ENCODE measurements around the gene HOGA1. TPM values are rescaled to one million over a fixed set of nuclear protein-coding genes. Genes with fewer than 3 reads are reported as not detected.

The HOGA1 gene
- 0.08 and 0.72 TPM in 2 replicates for total RNA-seq (ENCODE audit: low replicate concordance)

DNA sequence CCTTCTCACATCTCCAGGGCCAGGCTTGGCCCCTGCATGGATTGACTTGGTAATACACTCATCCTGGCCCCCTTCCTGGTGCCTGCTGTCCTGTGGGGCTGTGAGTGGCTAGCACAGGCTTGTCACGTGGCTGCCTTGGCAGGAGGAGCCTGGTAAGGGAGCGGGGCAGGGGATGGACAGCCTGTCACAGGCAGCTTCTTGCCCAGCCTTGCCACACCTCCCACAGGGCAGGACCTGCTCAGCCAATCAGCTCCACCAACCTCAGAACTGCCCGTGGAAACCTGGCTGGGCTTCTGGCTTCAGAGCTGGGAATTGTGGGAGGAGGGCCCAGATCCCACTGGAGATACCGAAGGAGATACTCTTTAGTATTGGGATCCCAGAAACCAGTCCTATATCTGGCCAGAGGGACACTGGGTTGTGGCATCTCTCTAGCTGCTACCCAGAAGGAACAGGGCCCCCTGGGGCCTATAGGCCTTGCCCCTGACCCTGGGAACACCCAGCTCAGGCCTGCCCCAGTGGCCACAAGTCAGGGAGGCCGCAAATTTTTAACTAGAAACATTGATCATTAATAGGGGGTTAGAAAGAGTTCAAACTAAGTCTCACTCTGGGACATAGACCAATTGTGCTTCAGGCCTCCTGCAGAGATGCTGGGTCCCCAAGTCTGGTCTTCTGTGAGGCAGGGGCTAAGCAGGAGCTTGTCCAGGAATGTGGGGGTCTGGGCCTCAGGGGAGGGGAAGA, at the start of gene HOGA1:
HOGA1 (plus strand) TSS at position 330 of the 738 bp plus-strand sequence; CDS start at position 645, 315 bp downstream.
- peak; percentile 77 for DNase-seq (ENCODE audit: low read depth)
- TF ChIP-seq, protein P1, sequence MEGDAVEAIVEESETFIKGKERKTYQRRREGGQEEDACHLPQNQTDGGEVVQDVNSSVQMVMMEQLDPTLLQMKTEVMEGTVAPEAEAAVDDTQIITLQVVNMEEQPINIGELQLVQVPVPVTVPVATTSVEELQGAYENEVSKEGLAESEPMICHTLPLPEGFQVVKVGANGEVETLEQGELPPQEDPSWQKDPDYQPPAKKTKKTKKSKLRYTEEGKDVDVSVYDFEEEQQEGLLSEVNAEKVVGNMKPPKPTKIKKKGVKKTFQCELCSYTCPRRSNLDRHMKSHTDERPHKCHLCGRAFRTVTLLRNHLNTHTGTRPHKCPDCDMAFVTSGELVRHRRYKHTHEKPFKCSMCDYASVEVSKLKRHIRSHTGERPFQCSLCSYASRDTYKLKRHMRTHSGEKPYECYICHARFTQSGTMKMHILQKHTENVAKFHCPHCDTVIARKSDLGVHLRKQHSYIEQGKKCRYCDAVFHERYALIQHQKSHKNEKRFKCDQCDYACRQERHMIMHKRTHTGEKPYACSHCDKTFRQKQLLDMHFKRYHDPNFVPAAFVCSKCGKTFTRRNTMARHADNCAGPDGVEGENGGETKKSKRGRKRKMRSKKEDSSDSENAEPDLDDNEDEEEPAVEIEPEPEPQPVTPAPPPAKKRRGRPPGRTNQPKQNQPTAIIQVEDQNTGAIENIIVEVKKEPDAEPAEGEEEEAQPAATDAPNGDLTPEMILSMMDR (IDR thresholded peaks at IDR 0.05; ENCODE audit: insufficient read depth, low read length) = no peak
- H3K4me3 ChIP-seq (ENCODE audit: low read depth, low read length) = no peak within 1 kb of the TSS

GRCh38 chr10:97534746-97535367, 49.3 kb upstream of the HOGA1 start:
- H3K4me3 ChIP-seq (ENCODE audit: low read depth, low read length) = no peak overlapping the region
- TF ChIP-seq, protein P1 (IDR thresholded peaks at IDR 0.05; ENCODE audit: insufficient read depth, low read length) = peak; percentile 51
- no peak for DNase-seq (ENCODE audit: low read depth)

- H3K4me3 ChIP-seq (ENCODE audit: low read depth, low read length) = no peak overlapping the region
- TF ChIP-seq, protein P1 (IDR thresholded peaks at IDR 0.05; ENCODE audit: insufficient read depth, low read length) = no peak
- DNase-seq (ENCODE audit: low read depth) = no peak
These were observed 46.9 kb upstream of the HOGA1 start for GRCh38 chr10:97537186-97537869.

DNA sequence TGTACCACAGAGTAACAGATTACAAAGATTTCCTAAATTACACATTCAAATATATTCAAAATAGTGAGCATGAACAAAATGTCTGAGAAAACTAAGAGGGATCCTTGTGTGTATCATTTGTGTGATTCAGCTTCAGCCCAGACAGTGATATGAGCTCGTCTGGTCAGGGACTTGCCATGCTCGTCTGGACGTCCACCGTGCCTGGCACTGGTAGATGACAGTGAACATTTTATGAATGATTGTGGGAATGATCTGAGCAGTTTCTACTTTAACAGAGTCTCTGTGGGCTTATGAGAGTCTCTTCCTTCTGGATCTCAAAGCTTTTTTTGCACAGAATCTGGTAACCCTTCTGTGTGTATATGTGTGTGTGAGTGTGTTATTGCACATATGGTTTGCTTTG, 45.8 kb upstream of the HOGA1 start:
- DNase-seq (ENCODE audit: low read depth) = peak; percentile 36
- TF ChIP-seq, protein P1 (IDR thresholded peaks at IDR 0.05; ENCODE audit: insufficient read depth, low read length) = no peak
- H3K4me3 ChIP-seq (ENCODE audit: low read depth, low read length) = no peak overlapping the region

- TF ChIP-seq, protein P1 (IDR thresholded peaks at IDR 0.05; ENCODE audit: insufficient read depth, low read length) = no peak
- no peak overlapping the region for H3K4me3 ChIP-seq (ENCODE audit: low read depth, low read length)
- no peak for DNase-seq (ENCODE audit: low read depth)
These were observed 45.4 kb upstream of the HOGA1 start for GRCh38 chr10:97538839-97539238.

DNA sequence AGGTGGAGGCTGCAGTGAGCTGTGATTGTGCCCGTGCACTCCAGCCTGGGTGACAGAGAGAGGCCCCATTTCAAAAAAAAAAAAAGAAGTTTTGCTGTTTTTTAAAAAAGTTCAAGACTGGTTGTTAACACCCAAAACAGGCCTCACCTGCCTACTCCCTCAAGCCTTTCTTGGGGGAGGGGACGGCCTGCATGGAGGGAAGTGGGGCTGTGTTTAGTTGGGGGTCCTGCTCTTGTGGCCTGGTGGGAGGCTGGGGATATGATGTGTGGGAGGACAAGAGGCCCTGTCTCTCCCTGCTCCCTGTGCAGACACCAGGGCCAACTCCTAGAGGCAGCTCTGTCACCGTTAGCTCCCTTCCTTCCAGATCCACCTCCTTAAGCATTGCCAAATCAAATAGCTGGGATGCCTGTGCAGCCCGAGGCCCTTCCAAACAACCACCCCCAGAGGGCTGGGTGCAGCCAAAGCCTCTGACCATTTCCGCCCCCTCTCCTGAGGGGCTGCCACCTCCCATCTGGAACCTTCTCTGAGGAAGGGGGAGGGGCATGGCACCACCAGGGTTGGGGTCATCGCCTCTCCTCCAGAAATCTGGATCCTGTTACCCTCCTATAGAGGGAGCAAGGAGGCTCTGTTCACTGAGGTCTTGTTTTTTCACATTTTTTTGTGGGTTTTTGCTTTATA, 44.5 kb upstream of the HOGA1 start:
- no peak overlapping the region for H3K4me3 ChIP-seq (ENCODE audit: low read depth, low read length)
- peak; percentile 94 for DNase-seq (ENCODE audit: low read depth)
- TF ChIP-seq, protein P1 (IDR thresholded peaks at IDR 0.05; ENCODE audit: insufficient read depth, low read length) = peak; percentile 62

All from fibroblast of the aortic adventitia (primary cell).